HTERT RPE-1 (cell line): ENCODE data around the gene NPY4R2.
"Not testable (repeated sequence)": the region's sequence is repeated elsewhere in the genome, so short reads cannot be mapped to it uniquely, and the experiment has no call there.

Source experiments
- in situ Hi-C: fragments of 300-500 bp; cut with MboI; formaldehyde crosslinking; loops from 4 replicates; pipeline ENCODE4 v1.14.3; 2020; ENCODE audit warnings: low sequenced_read_pairs

Gene NPY4R2

GRCh38 chr10:47918475-47918874 is at the start of gene NPY4R2:
Gene NPY4R2 (plus strand): TSS chr10:47918662. CDS start chr10:47921988, 3,326 bp downstream.
- in situ Hi-C loops = not testable (repeated sequence)

- in situ Hi-C loops = not testable (repeated sequence)
Measured at GRCh38 chr10:47870887-47871286, 47.6 kb upstream of the NPY4R2 start.

GRCh38 chr10:47871485-47872180 is 46.8 kb upstream of the NPY4R2 start:
- in situ Hi-C loops = not testable (repeated sequence)

- in situ Hi-C loops = not testable (repeated sequence)
Measured at GRCh38 chr10:47872236-47872635, 46.2 kb upstream of the NPY4R2 start.

- in situ Hi-C loops = not testable (repeated sequence)
Measured at GRCh38 chr10:47884239-47884638, 34.2 kb upstream of the NPY4R2 start.

GRCh38 chr10:47884934-47885333 is 33.5 kb upstream of the NPY4R2 start:
- in situ Hi-C loops = not testable (repeated sequence)

GRCh38 chr10:47886356-47886755 is 32.1 kb upstream of the NPY4R2 start:
- in situ Hi-C loops = not testable (repeated sequence)

GRCh38 chr10:47886827-47887226 is 31.6 kb upstream of the NPY4R2 start:
- in situ Hi-C loops = not testable (repeated sequence)

GRCh38 chr10:47890737-47891136 is 27.7 kb upstream of the NPY4R2 start:
- in situ Hi-C loops = not testable (repeated sequence)

GRCh38 chr10:47892494-47893261 is 25.8 kb upstream of the NPY4R2 start:
- in situ Hi-C loops = not testable (repeated sequence)

- in situ Hi-C loops = not testable (repeated sequence)
Measured at GRCh38 chr10:47894571-47894970, 23.9 kb upstream of the NPY4R2 start.

- in situ Hi-C loops = not testable (repeated sequence)
Measured at GRCh38 chr10:47897813-47898212, 20.6 kb upstream of the NPY4R2 start.

- in situ Hi-C loops = not testable (repeated sequence)
Measured at GRCh38 chr10:47909333-47909732, 9.1 kb upstream of the NPY4R2 start.

GRCh38 chr10:47910486-47910885 is 8.0 kb upstream of the NPY4R2 start:
- in situ Hi-C loops = not testable (repeated sequence)

GRCh38 chr10:47914052-47914451 is 4.4 kb upstream of the NPY4R2 start:
- in situ Hi-C loops = not testable (repeated sequence)

GRCh38 chr10:47915849-47916548 is 2.5 kb upstream of the NPY4R2 start:
- in situ Hi-C loops = not testable (repeated sequence)

- in situ Hi-C loops = not testable (repeated sequence)
Measured at GRCh38 chr10:47920610-47921009, 2.1 kb downstream of the NPY4R2 start.

- in situ Hi-C loops = not testable (repeated sequence)
Measured at GRCh38 chr10:47922503-47922902, 4.0 kb downstream of the NPY4R2 start.

GRCh38 chr10:47924628-47925027 is 6.2 kb downstream of the NPY4R2 start:
- in situ Hi-C loops = not testable (repeated sequence)

GRCh38 chr10:47927147-47927916 is 8.9 kb downstream of the NPY4R2 start:
- in situ Hi-C loops = not testable (repeated sequence)

GRCh38 chr10:47928225-47928624 is 9.8 kb downstream of the NPY4R2 start:
- in situ Hi-C loops = not testable (repeated sequence)
